H4 (cell line): ENCODE data around the gene P3H2. TPM values are rescaled to one million over a fixed set of nuclear protein-coding genes. Genes with fewer than 3 reads are reported as not detected.
"Not testable (repeated sequence)": the region's sequence is repeated elsewhere in the genome, so short reads cannot be mapped to it uniquely, and the experiment has no call there.

Source experiments
- DNase-seq: peaks from one replicate; pipeline ENCODE4 v3.0.0-alpha.2; 2015; ENCODE audit warnings: low spot score
- total RNA-seq: library from RNA; depleted of rRNA; stranded (reverse); fragments of >200 nt; shearing (Covaris generic); gene quantifications from 2 replicates; pipeline ENCODE4 v1.2.3, GENCODE V29; 2014

The P3H2 gene
- total RNA-seq, 1 experiment from 2014 or later = 22.7 TPM

DNA sequence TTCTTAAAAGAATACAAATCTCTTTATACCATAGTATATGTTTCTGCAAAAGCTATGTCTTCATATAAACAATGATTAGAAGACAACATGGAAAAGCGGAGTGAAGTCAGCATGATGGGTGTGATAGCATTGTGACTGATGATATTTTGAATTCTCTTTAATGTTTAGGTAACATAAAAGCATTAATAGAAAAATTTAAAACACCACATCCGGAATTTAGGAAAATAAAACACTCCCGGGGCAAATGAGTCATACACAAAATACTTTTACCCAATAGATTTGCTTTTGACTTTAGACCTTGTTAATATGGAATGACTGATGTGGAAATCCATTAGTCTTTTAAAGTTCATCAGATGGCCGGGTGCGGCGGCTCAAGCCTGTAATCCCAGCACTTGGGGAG lies 134.7 kb downstream of the P3H2 start:
- DNase-seq = peak; percentile 18

DNA sequence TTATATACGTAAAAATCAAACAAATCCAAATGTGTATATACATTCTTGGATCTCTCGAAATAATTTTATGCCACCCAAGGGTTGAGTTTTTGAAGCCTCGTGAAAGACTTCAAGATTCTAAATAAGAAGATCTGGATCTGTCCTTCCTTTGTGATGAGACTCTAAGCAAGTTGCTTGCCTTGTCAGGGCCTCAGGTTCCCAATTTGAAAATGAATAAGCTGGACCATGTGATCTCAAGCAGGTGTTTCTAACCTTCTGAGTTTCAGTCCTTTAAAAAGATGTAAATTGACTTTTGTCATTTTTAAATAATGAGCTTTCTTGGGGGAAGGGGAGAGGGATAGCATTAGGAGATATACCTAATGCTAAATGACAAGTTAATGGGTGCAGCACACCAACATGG lies 137.1 kb downstream of the P3H2 start:
- no peak for DNase-seq

DNA sequence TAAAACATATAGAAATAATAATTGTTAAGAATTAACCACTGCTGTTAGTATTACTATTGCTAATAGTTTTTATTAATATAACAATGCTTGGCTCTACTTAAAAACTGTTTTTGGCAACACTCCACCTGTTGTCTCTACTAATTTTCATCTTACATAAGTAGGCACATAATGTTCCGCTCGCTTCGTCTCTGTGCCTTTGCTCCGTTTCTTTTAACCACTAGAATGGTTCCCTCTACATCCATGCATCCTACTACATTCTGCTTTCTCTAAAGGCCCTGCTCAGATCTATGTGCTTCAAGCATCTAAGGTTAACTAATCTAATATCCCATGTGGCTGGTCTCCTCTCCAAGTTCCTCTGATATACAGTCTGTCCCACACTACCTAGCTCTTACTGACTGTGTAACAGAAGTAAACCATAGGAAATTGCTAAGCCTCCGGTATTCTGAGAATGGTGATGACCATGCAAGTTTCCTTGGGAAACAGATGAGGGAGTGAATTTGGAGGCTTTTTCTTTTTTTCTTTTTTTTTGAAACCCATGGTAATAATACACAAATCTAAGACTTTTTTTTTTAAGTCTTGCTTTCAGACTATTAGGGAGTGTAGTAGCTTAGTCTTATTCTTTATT lies 138.3 kb downstream of the P3H2 start:
- no peak for DNase-seq

DNA sequence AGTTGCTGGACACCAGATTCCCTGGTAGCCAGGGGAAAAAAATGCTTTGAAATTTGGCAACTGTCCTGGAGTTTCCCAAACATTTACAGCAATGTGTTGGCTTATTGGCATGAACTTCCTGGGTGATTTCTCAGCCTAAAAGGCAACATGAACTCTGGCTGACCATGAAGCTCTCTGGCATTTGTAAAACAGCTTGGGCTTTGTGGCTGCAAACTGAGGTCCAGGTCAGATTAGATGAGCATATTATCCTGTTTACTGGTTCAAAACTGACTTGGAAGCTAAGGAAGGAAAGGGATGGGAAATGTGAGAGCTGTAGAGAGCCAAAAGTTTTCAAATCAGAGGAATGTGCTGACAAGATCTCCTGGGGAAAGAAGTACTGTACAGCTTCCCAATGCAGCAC lies 139.0 kb downstream of the P3H2 start:
- peak; percentile 76 for DNase-seq

DNA sequence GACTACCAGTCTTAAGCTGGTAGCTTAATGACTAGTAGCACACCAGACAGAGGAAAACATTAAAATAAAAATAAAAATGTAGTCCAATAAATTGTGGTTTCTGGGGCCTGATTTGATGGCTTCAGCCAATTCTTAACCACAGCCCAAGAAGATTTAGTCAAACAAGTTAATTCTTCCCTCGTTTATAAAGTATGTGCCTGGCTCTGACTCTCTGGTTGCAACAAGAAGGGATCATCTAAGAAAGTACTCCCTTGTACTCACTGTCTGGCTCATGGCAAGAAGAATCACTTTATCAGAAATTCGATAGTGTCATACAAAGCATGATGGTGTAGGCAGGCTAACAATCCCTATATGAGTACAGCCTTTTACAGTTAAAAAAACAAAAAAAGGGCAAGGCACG lies 141.9 kb downstream of the P3H2 start:
- DNase-seq = no peak

DNA sequence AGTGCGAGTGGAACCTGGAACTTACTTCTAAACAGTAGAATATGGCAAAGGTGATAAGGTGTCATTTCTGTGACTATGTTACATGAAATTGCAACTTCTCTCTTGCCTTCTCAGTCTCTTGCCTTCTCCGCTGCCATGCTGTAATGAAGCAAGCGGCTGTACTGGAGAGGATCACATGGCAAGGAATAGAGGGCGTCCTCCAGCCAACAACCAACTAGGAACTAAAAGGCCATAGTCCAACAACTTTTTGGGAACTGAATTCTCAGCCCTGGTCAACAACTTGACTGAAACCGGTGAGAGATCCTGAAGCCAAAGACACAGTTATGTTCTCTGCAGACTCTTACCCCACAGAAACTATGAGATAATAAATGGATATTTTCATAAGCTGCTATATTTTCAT lies 143.5 kb downstream of the P3H2 start:
- no peak for DNase-seq

DNA sequence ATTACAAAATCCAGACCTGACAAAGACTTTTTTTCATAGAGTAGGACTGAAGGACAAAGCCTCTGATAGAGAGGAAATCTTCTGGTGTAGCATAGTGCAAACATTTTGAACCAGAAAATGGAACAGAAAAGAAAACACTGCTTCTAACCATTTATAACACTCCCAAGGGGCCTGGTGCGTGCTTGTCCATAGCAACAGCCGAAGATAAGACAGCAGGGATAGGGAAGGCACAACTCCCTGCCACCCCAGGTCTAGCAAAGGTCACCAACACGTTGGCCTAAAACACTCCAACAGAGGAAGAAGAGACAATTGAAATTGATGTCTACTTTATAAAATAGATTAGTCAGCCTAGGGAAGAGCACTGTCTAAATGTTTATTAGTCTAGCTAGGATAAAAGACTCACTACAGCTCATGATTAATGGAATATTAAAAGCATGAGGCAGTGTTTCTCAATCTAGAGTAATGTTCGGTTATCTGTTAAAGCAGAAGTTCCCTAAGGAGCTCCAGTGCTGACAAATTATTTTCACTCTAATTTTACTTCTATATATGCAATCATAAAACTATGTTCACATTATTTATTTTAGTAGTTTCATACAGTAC lies 145.2 kb downstream of the P3H2 start:
- no peak for DNase-seq

DNA sequence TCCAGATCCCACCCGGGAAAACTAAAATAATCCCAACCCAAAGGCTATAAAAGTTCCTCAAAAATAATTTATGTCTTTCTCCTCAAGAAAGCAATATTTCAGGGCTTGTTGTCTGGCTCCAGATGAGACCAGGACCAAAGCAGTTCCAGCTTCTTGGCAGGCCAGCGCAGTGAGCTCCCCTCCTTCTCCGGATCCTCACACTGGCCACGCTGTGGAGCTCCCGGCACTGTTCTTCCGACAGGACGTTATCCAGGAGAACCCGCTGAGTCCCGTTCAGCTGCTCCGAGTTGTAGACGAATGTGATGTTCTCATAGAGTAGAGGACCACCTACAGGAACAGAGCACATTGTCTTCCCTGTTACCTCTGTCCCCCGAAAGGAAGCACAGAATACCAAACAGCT lies 146.3 kb downstream of the P3H2 start:
- no peak for DNase-seq

DNA sequence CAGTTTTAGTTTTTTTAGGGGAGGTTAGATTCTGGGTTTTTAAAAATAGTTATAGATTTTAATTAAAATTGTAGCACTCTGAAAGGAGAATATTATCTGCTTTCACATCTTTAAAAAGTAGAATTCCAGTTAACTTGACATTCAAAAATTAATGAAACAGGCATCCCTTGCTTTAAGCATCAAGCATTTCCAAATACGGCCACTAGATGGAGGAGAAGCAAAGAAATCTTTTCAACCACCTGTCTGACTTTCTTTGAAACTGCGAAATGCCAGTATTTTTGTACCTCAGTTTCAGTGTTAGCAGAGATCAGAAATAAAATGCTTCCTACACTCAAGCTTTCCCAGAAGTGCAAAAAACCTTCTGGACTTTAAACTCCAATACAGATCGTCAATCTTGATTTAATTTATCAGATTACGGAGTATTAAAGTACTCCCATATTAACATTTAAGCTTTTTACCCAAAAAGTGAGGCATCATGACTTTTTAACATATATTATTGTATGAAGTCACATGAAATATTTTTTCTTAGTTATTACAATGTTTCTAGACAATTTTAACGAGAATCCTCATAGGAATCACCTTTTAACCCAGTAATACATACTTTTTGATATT lies 153.3 kb downstream of the P3H2 start:
- peak; percentile 57 for DNase-seq

DNA sequence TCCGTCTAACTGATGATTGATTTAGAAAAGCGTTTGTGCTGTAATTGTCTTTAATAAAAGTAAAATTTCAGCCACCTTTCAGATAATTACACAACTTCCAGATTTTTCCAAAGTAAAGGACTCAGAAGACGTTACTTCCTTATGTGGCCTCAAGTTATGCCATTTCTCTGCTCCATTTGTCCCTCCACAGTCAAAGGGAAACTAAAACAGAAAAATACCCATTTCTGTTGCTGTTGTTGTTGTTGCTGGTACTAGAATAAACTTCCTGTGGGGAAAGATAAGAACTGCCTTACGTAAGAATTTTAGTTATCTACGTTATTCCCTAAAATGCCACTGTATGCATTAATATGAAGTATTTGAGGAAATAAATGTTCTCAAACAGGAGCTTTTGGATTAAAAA lies 153.9 kb downstream of the P3H2 start:
- no peak for DNase-seq

DNA sequence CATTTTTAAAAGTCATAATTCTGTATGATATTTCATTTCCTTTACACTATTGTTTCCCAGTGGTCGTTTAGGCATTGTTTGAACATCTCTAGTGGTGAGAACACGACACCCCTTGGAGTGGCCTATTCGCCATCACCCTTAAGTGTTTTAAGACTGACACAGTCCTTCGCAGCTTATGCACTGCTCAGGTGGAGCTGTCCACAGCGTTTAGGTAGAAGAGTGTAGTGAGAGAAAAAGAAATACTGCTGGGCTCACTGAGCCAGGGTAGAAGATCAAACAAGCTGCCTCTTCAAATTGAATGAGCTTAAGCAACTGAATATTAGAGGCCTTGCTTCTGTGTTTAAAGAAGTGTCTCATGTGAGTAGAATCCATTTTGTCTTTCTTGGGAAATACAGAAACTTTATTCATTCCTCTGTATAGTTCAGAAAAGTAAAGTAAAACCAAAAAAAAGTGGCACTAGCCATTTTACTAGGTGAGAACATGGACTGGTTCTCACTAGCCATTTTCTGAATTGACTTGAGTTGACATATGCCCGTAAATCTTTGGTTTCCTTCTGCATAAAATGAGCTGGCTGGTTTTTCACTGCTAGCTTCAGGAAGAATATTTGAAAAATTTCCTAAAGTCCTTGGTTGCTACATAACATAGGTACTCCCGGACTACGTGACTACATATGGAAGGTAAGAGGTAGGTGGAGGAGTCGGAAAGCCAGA lies 155.9 kb downstream of the P3H2 start:
- DNase-seq = no peak

DNA sequence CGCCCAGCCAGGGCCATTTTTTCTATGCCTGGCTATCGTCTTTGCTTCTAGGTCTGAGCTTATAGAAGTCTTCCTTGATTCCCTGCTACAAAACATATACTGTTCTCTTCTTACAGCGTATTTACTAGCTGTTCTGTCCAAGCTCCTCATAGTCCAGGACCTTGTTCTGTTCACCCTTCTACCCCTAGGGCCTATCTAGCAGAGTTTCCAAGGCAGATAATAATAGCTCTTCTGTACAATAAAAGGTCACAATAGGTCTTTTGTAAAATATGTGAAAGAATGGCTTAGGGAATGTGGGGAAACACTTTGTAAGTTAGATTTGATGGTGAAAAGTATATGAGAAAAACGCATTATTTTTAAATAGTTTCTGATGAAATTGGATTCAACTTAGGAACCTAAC lies 158.2 kb downstream of the P3H2 start:
- DNase-seq = no peak

DNA sequence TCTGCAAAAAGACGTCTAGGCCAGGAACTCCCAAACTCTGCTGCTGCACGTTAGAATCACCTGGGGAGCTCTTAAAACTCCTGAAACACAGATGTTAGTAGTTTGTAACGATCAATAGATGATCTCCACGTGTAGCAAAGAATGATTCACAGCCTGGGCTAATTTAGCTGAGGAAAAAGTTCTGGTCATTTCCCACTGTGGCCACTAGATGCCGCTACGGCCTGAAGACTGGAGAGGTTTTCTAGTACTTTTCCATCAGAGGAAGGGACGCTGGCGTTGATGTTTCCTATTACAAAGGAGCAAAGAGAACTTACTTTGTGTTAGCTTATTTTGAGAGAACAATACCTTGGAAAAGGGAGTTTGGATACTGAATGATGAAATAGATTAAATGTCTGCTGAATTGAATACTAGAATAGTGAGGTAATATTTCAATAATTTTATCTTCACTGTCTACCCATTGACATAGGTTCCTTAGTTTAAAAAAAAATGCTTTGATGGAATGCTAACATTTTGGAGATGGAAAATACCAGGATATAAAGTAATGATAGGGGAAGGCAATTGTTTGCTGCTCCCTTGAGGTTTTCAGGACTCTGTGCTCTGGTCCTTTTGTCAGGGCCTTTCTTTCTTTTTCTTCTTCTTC lies 159.1 kb downstream of the P3H2 start:
- DNase-seq = peak; percentile 82

DNA sequence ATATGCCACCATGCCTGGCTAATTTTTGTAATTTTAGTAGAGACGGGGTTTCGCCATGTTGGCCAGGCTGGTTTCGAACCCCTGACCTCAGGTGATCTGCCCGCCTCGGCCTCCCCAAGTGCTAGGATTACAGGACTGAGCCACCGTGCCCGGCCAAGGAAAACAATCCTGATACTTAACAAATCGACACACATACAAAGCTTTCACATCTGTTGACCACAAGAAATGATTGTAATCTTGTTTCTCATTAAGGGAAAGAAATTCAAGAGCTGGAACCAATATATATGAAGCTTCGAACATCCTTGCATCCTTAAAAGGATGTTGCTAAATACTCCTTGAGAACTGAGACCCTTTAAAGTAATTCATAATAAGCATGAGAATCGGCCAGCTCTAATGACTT lies 159.6 kb downstream of the P3H2 start:
- DNase-seq = not testable (repeated sequence)

DNA sequence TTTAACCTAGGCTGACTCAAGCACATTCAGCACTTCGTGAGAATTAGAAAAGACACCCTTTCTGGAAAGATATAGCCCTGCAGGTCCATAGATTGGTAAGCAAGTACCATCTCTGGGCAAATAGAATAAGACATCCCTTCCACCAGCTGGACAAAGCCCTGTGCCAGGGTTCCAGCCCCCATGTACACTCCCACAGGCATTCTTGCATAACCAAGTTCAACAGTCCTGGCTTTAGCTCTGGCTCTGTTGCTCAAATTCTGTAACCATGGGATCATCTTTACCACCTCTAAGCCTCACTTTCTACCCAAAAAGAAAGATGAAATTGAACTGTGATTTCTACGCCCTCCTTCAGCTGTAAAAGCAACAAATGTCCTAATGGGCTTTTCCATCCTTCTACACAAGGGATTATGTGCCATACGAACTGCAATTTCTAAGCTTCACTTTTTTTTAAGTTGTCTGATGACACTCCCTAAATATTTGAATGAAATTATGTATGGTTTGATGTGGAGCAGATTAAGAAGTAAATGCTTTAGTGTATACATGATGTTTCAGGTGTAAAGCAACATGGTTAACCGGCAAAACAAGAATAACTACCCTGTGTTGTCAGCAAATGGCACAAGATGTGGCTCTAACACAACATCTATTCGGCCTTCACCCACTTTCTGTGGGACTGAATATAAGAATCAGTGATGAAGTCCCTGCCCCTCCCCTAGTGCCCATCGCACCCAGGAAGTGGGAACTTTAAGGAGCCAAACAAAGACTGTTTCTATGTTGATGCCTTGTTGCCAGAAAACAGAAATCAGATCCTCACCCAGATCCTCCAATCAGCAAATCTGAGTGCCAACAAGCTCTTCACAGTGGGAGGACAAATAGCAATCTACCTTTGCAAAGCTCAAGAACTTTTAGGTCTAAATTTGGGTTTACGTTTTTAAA lies 165.7 kb downstream of the P3H2 start:
- DNase-seq = no peak

DNA sequence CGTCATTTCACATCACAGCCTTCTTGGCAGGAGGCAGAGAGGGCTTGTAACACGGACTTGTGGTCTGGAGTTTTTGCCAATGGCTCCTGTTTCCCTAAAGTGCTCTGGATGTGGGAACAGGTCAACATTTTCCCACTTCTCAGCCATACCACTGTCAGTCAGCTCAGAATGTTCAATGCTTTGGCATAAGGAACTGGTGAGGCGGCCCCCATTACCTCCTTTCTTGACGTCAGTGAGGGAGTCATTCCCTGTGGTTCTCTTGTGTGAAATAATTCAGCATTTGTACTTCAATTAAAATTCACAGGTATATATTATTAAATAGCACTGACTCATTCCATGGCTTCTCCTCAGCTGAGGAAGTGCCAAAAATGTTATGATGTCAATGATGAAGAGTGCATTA lies 167.1 kb downstream of the P3H2 start:
- DNase-seq = no peak

DNA sequence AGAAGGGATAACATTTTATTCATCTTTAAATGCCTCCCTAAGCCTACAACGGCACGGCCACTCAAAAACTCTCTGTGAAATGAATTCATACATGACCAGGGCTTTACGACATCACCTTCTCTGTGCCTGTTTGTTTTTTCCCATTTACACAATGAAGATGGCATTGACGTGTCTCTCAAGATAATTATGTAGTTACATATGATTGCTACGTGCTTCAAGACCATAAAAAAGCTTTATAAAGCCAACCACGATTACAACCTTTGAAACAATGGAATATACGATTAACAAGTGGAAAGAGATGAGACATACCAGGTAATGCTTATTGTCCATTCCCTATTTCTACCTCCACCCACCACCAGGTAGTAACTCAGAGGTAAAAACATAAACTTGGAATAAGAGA lies 168.4 kb downstream of the P3H2 start:
- no peak for DNase-seq

DNA sequence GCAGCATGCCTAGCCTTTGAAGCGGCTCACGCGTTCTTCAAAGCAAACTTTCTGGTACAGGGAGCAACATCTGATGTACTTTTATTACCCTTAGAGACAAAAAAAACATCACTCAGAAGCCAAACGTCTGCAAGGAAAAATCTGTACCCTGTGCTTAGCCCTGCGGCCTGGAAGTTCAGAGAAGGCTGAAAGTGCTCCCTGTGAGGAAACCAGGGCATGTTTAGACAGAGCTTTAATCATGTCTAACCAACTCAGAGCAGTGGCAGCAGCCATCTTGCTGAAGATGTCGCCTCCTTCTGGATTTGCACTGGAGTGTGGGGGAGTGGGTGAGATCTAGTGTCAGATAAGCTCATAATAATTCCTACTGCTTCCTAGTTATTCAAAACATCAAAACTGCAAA lies 170.4 kb downstream of the P3H2 start:
- no peak for DNase-seq

DNA sequence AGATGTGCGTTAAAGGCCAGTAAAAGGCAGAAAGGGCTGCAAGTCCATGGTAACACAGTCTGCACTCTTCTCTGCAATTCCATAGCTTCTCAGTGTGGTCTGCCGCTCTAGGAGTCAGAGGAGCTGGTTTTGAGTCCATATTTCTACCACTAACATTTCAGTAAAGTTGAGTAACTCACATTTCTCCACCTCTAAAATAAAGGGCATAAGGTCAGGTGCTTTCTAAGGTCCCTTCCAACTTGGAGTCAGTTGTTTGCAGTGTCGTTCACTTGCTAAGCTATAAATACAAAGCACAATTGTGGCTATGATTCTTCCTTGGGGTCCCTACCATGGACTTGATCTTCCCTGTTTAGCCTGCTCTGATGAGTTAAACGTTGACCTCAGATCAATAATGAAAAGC lies 171.1 kb downstream of the P3H2 start:
- DNase-seq = no peak

DNA sequence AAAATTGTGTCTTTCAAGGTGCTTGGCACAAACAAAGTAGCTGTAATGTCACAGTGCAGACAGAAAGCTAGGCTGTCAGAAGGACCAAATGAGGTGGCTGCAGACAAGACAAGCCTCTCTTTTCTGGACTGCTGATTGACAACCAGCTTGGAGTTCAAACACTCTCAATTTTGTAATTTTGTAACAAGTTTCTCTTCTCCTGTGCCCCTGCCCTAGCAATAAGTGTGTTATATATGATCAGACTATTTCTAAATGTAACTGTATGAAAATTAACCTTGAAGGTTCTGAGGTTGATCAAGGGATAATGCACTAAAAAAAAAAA lies 172.0 kb downstream of the P3H2 start:
- no peak for DNase-seq

DNA sequence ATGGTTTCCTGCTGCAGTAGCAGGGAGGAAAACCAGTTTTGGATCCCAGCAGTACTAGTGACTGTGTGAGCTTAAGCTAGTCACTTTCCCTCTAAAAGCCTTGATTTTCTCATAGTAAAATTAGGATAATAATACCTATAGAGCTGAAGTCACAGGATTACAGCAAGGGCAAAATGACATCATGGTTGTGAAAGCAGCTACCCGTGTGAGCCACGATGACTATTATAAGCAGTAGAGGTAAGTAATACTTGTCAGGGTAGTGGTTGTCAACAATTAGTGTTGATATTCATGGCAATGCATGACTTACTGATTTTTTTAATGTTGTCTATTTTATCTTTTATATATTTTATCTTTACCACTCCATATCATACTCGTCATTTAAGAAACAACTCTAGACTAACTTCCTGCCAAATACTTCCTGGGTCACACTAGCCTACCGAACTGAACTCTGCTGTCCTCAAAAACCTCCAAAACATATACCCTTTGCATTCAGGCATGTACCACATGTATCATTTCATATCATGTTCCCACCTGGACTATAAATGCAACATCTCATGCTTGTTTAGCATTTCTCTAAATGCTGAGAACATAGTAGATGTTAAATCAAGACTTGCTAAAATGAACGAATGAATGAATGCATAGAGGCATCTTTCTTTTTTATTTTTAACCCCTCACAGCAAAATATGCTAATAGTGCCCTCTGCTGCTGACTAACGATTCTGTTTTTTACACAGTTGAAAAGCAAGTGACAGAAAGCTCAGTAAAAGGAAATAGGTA lies 172.6 kb downstream of the P3H2 start:
- peak; percentile 55 for DNase-seq
